ENCODE measurements around the gene RHBDD1. TPM values are rescaled to one million over a fixed set of nuclear protein-coding genes. Genes with fewer than 3 reads are reported as not detected.
A peak's percentile ranks its signal among the peaks of the same experiment; 100 is the strongest.

Gene RHBDD1
- total RNA-seq, 1 donor from 2014 or later, result 31.3 TPM

- Mint-ChIP-seq H3K27ac (ENCODE audit: unreplicated experiment) (no peak overlapping the region), H3K36me3 (ENCODE audit: low read depth, unreplicated experiment) (peaks cover 8% of the 10 kb centered on the region), H3K4me1 (ENCODE audit: low read depth, unreplicated experiment) (peaks cover 12% of the 10 kb centered on the region), H3K4me3 (ENCODE audit: unreplicated experiment) (no peak overlapping the region), H3K27me3 (ENCODE audit: low read depth, unreplicated experiment) (no peaks in the 10 kb centered on the region), H3K9me3 (ENCODE audit: unreplicated experiment) (peaks cover 3% of the 10 kb centered on the region)
- Histone ChIP-seq H3K4me3 (ENCODE audit: insufficient read depth, low read depth, low read length) (no peak overlapping the region), H3K4me1 (ENCODE audit: insufficient read depth, low read length) (peaks cover 13% of the 10 kb centered on the region), H3K9me3 (ENCODE audit: insufficient read depth, low read depth, low read length) (no peaks in the 10 kb centered on the region), H3K27me3 (ENCODE audit: insufficient read depth, low read length) (no peaks in the 10 kb centered on the region), H3K9ac (ENCODE audit: low read length) (no peak overlapping the region), H3K4me2 (ENCODE audit: low read length) (no peak overlapping the region), H3K27ac (ENCODE audit: low read depth, low read length) (no peak overlapping the region), H3K36me3 (ENCODE audit: insufficient read depth, low read length) (no peaks in the 10 kb centered on the region), H2AFZ (ENCODE audit: low read depth, low read length) (no peak overlapping the region), H3K79me2 (ENCODE audit: insufficient read depth, low read length) (no peaks in the 10 kb centered on the region), H4K20me1 (ENCODE audit: insufficient read depth, low read length) (no peaks in the 10 kb centered on the region)
- FAIRE-seq (no peak), DNase-seq (ENCODE audit: low read depth) (no peak)
- TF ChIP-seq, protein P1, sequence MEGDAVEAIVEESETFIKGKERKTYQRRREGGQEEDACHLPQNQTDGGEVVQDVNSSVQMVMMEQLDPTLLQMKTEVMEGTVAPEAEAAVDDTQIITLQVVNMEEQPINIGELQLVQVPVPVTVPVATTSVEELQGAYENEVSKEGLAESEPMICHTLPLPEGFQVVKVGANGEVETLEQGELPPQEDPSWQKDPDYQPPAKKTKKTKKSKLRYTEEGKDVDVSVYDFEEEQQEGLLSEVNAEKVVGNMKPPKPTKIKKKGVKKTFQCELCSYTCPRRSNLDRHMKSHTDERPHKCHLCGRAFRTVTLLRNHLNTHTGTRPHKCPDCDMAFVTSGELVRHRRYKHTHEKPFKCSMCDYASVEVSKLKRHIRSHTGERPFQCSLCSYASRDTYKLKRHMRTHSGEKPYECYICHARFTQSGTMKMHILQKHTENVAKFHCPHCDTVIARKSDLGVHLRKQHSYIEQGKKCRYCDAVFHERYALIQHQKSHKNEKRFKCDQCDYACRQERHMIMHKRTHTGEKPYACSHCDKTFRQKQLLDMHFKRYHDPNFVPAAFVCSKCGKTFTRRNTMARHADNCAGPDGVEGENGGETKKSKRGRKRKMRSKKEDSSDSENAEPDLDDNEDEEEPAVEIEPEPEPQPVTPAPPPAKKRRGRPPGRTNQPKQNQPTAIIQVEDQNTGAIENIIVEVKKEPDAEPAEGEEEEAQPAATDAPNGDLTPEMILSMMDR (IDR thresholded peaks at IDR 0.05; ENCODE audit: insufficient read depth, low read depth, low read length), result no peak
- no peak for TF ChIP-seq EZH2 (IDR thresholded peaks at IDR 0.05; ENCODE audit: insufficient read depth, low read length)
Measured at GRCh38 chr2:226906163-226906693, 70.4 kb downstream of the RHBDD1 start.

- Mint-ChIP-seq H3K4me1 (ENCODE audit: low read depth, unreplicated experiment) (peaks cover 11% of the 10 kb centered on the region), H3K27ac (ENCODE audit: unreplicated experiment) (no peak overlapping the region), H3K36me3 (ENCODE audit: low read depth, unreplicated experiment) (peaks cover 6% of the 10 kb centered on the region), H3K4me3 (ENCODE audit: unreplicated experiment) (no peak overlapping the region), H3K27me3 (ENCODE audit: low read depth, unreplicated experiment) (no peaks in the 10 kb centered on the region), H3K9me3 (ENCODE audit: unreplicated experiment) (peaks cover 3% of the 10 kb centered on the region)
- peaks cover 4% of the 10 kb centered on the region for H3K4me1 ChIP-seq (ENCODE audit: insufficient read depth, low read length)
- H3K27ac ChIP-seq (ENCODE audit: low read depth, low read length), result no peak overlapping the region
- no peaks in the 10 kb centered on the region for H3K9me3 ChIP-seq (ENCODE audit: insufficient read depth, low read depth, low read length)
- TF ChIP-seq EZH2 (IDR thresholded peaks at IDR 0.05; ENCODE audit: insufficient read depth, low read length), result no peak
- TF ChIP-seq, protein P1 (IDR thresholded peaks at IDR 0.05; ENCODE audit: insufficient read depth, low read depth, low read length), result no peak
- H3K4me3 ChIP-seq (ENCODE audit: insufficient read depth, low read depth, low read length), result no peak overlapping the region
- H3K36me3 ChIP-seq (ENCODE audit: insufficient read depth, low read length), result no peaks in the 10 kb centered on the region
- no peaks in the 10 kb centered on the region for H3K27me3 ChIP-seq (ENCODE audit: insufficient read depth, low read length)
- no peaks in the 10 kb centered on the region for H3K79me2 ChIP-seq (ENCODE audit: insufficient read depth, low read length)
- H2AFZ ChIP-seq (ENCODE audit: low read depth, low read length), result no peak overlapping the region
- peak overlapping the region; percentile 1 for H3K4me2 ChIP-seq (ENCODE audit: low read length)
- H4K20me1 ChIP-seq (ENCODE audit: insufficient read depth, low read length), result no peaks in the 10 kb centered on the region
- no peak overlapping the region for H3K9ac ChIP-seq (ENCODE audit: low read length)
- FAIRE-seq (peak; percentile 73), DNase-seq (ENCODE audit: low read depth) (no peak)
Measured at GRCh38 chr2:226909126-226909525, 73.3 kb downstream of the RHBDD1 start.

GRCh38 chr2:226909836-226910235 is 74.0 kb downstream of the RHBDD1 start:
- no peaks in the 10 kb centered on the region for H3K79me2 ChIP-seq (ENCODE audit: insufficient read depth, low read length)
- H3K4me3 ChIP-seq (ENCODE audit: insufficient read depth, low read depth, low read length), result no peak overlapping the region
- H3K4me1 Mint-ChIP-seq (ENCODE audit: low read depth, unreplicated experiment), result peaks cover 11% of the 10 kb centered on the region
- TF ChIP-seq, protein P1 (IDR thresholded peaks at IDR 0.05; ENCODE audit: insufficient read depth, low read depth, low read length), result no peak
- TF ChIP-seq EZH2 (IDR thresholded peaks at IDR 0.05; ENCODE audit: insufficient read depth, low read length), result no peak
- H3K4me2 ChIP-seq (ENCODE audit: low read length), result no peak overlapping the region
- H3K9me3 Mint-ChIP-seq (ENCODE audit: unreplicated experiment), result peaks cover 3% of the 10 kb centered on the region
- no peaks in the 10 kb centered on the region for H4K20me1 ChIP-seq (ENCODE audit: insufficient read depth, low read length)
- H3K9me3 ChIP-seq (ENCODE audit: insufficient read depth, low read depth, low read length), result no peaks in the 10 kb centered on the region
- no peaks in the 10 kb centered on the region for H3K27me3 ChIP-seq (ENCODE audit: insufficient read depth, low read length)
- H3K36me3 ChIP-seq (ENCODE audit: insufficient read depth, low read length), result no peaks in the 10 kb centered on the region
- no peak overlapping the region for H2AFZ ChIP-seq (ENCODE audit: low read depth, low read length)
- peaks cover 4% of the 10 kb centered on the region for H3K4me1 ChIP-seq (ENCODE audit: insufficient read depth, low read length)
- H3K9ac ChIP-seq (ENCODE audit: low read length), result no peak overlapping the region
- FAIRE-seq (no peak), DNase-seq (ENCODE audit: low read depth) (no peak)
- no peak overlapping the region for H3K27ac Mint-ChIP-seq (ENCODE audit: unreplicated experiment)
- no peaks in the 10 kb centered on the region for H3K27me3 Mint-ChIP-seq (ENCODE audit: low read depth, unreplicated experiment)
- no peak overlapping the region for H3K4me3 Mint-ChIP-seq (ENCODE audit: unreplicated experiment)
- peaks cover 6% of the 10 kb centered on the region for H3K36me3 Mint-ChIP-seq (ENCODE audit: low read depth, unreplicated experiment)
- H3K27ac ChIP-seq (ENCODE audit: low read depth, low read length), result no peak overlapping the region
